Lung (tissue), 12 donors: Measurements from ENCODE around the gene HS6ST2. TPM values are rescaled to one million over a fixed set of nuclear protein-coding genes. Genes with fewer than 3 reads are reported as not detected.

Experiments used
- ATAC-seq: fragments of 200-7000 bp; cut with Tn5 transposase; one replicate; pipeline ENCODE4 v1.9.1; 2020; ENCODE audit warnings: moderate number of reproducible peaks; ENCODE audit not compliant: insufficient read depth, low FRiP score
- DNase-seq, 3 donors: peaks; one replicate each; pipeline ENCODE4 v3.0.0-alpha.2; 2013 to 2017
- H3K27ac ChIP-seq, 2 donors: one replicate each; pipeline ENCODE4 v1.5.1; 2013; ENCODE audit warnings: mild to moderate bottlenecking in 2 of 2, moderate library complexity in 2 of 2, control low read depth in 1 of 2, inconsistent platforms in 1 of 2, low read depth in 1 of 2, low read length in 1 of 2
- H3K27me3 ChIP-seq, 3 donors: one replicate each; pipeline ENCODE4 v1.5.1; 2013; ENCODE audit warnings: low read length in 2 of 3; ENCODE audit not compliant: control insufficient read depth in 3 of 3, insufficient read depth in 3 of 3
- H3K36me3 ChIP-seq, 4 donors: one replicate each; pipeline ENCODE4 v1.5.1; 2013; ENCODE audit warnings: low read length in 4 of 4, mild to moderate bottlenecking in 1 of 4, moderate library complexity in 1 of 4; ENCODE audit not compliant: control insufficient read depth in 4 of 4, insufficient read depth in 4 of 4
- H3K4me1 ChIP-seq, 5 donors: one replicate each; pipeline ENCODE4 v1.5.1; 2013; ENCODE audit warnings: low read length in 5 of 5, mild to moderate bottlenecking in 2 of 5, moderate library complexity in 1 of 5; ENCODE audit not compliant: control insufficient read depth in 5 of 5, insufficient read depth in 5 of 5
- H3K4me3 ChIP-seq: one replicate; pipeline ENCODE4 v1.5.1; 2013; ENCODE audit warnings: mild to moderate bottlenecking, control low read depth, moderate library complexity
- H3K9ac ChIP-seq, 2 donors: one replicate each; pipeline ENCODE4 v1.5.1; 2013; ENCODE audit warnings: low read length in 2 of 2, control low read depth in 1 of 2; ENCODE audit not compliant: insufficient read depth in 1 of 2
- H3K9me3 ChIP-seq, 4 donors: one replicate each; pipeline ENCODE4 v1.5.1; 2013; ENCODE audit warnings: low read length in 3 of 4, mild to moderate bottlenecking in 1 of 4, moderate library complexity in 1 of 4; ENCODE audit not compliant: control insufficient read depth in 4 of 4, insufficient read depth in 3 of 4
- WGBS, 2 donors: extraction: QIAGEN DNeasy Blood & Tissue Kit; methylation state at CpG; one replicate each; pipeline ENCODE4 v1.1.7; 2013; 5-methylcytosine and 5-hydroxymethylcytosine counted together
- polyA plus RNA-seq, 2 donors: library from polyadenylated mRNA; stranded (reverse); fragments of 200-250 nt; gene quantifications; one replicate each; pipeline ENCODE4 v1.2.1, GENCODE V29; 2013
- total RNA-seq, 2 donors: library from RNA; depleted of rRNA in 1 of 2; stranded (reverse); fragments of >200 nt in 1 of 2; gene quantifications; one replicate each; pipeline ENCODE4 v1.2.1, GENCODE V29; 2014 to 2021
- TF ChIP-seq, protein P1 (sequence below): IDR thresholded peaks from 2 replicates; pipeline ENCODE4 v1.5.1; 2012; ENCODE audit warnings: mild to moderate bottlenecking; ENCODE audit errors: control extremely low read depth, extremely low read depth
- donor health status: control.
- donor health status: control.
- donor health status: Bipolar disorder and iron deficiency.
- donor health status: healthy.
- donor health status: DM: yes; HTN: yes; CAD: no.

The HS6ST2 gene
- total and polyA plus RNA-seq, 4 donors: 0.28 to 14.3 (median 2.2) TPM

DNA sequence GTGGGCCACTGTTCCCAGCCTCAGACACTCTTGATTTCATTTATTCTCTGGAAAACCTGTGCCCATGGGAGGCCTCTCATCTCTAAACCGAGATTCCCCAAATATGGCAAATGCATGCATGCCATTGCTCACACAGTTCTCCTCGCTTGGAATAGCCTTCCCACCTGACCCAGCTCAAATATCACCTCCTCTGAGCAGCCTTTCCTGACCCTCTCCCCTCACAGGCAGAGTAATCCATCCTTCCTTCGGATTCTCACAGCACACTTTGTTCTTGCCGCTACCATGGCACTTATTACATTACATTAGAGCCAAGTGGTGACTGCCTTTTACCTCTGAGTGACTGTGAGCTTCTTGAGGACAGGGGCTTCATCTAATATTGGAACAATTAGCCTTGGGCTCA is 209.5 kb downstream of the HS6ST2 start:
- WGBS, 2 donors: 60 to 87% methylated on average over 4 of the region's 4 CpGs
- Histone ChIP-seq H3K27me3 (peaks cover 0 to 30% (median 6%) of the 10 kb centered on the region in 3 donors), H3K36me3 (no peaks in the 10 kb centered on the region), H3K4me3 (no peak overlapping the region), H3K9me3 (no peaks in the 10 kb centered on the region), H3K27ac (no peak overlapping the region), H3K9ac (no peak overlapping the region), H3K4me1 (no peaks in the 10 kb centered on the region)
- no peak for ATAC-seq
- DNase-seq: no peak
- TF ChIP-seq, protein P1, sequence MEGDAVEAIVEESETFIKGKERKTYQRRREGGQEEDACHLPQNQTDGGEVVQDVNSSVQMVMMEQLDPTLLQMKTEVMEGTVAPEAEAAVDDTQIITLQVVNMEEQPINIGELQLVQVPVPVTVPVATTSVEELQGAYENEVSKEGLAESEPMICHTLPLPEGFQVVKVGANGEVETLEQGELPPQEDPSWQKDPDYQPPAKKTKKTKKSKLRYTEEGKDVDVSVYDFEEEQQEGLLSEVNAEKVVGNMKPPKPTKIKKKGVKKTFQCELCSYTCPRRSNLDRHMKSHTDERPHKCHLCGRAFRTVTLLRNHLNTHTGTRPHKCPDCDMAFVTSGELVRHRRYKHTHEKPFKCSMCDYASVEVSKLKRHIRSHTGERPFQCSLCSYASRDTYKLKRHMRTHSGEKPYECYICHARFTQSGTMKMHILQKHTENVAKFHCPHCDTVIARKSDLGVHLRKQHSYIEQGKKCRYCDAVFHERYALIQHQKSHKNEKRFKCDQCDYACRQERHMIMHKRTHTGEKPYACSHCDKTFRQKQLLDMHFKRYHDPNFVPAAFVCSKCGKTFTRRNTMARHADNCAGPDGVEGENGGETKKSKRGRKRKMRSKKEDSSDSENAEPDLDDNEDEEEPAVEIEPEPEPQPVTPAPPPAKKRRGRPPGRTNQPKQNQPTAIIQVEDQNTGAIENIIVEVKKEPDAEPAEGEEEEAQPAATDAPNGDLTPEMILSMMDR: no peak

DNA sequence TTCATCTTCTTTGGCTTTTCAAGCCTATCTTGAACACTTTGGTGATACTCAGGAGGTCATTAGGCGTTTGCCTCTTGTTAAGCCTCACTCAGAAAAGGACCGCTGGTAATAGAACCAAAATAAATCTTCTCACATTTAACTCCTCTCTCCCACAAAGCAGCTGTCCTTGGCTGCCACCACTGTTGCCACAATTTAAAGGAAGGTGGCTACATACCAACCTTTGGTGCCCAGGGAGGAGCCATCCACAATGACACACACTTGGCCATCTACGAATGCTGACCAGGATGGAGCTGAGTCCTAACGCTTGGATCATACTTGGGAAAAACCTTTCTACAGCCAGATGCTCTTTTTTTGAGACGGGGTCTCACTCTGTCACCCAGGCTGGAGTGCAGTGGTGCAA is 210.2 kb downstream of the HS6ST2 start:
- peaks cover 0 to 33% (median 2%) of the 10 kb centered on the region in 3 donors for H3K27me3 ChIP-seq
- ATAC-seq (no peak), DNase-seq (no peak)
- TF ChIP-seq, protein P1: no peak
- no peaks in the 10 kb centered on the region for H3K4me1 ChIP-seq
- H3K36me3 ChIP-seq: no peaks in the 10 kb centered on the region
- H3K27ac ChIP-seq: no peak overlapping the region
- H3K9me3 ChIP-seq: no peaks in the 10 kb centered on the region
- H3K4me3 ChIP-seq: no peak overlapping the region
- WGBS, 2 donors: 79 to 96% methylated on average over 5 of the region's 5 CpGs
- no peak overlapping the region for H3K9ac ChIP-seq

DNA sequence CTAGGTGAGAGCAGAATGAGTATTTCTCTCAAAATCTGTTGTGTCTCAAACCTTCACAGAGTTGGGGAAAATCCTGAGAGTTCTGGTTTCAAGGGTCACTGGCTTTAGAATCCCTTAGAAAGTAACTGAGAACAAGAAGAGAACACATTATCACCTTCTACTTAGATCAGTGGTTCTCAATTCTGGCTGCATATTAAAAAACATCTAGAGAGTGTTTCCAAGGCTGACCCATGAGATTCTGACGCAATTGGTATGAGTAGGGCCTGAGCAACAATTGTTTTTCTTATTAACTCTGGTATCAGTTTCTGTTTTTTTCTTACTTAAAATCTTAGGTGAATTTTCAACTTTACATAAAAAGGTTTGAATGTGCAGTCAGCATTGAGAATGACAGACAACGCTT is 212.8 kb downstream of the HS6ST2 start:
- no peak overlapping the region for H3K27ac ChIP-seq
- WGBS, 2 donors: 77 to 90% methylated on average over 2 of the region's 2 CpGs

More for the DNA sequence above, 212.8 kb downstream of the HS6ST2 start:
- no peak for DNase-seq
- H3K4me1 ChIP-seq: no peaks in the 10 kb centered on the region
- no peak for ATAC-seq
- H3K36me3 ChIP-seq: no peaks in the 10 kb centered on the region
- TF ChIP-seq, protein P1: no peak
- H3K4me3 ChIP-seq: no peak overlapping the region
- H3K9ac ChIP-seq: no peak overlapping the region
- peaks cover 0 to 32% (median 5%) of the 10 kb centered on the region in 3 donors for H3K27me3 ChIP-seq
- H3K9me3 ChIP-seq: no peaks in the 10 kb centered on the region
